ENCODE measurements around the gene SH2D1B.

The SH2D1B gene

DNA sequence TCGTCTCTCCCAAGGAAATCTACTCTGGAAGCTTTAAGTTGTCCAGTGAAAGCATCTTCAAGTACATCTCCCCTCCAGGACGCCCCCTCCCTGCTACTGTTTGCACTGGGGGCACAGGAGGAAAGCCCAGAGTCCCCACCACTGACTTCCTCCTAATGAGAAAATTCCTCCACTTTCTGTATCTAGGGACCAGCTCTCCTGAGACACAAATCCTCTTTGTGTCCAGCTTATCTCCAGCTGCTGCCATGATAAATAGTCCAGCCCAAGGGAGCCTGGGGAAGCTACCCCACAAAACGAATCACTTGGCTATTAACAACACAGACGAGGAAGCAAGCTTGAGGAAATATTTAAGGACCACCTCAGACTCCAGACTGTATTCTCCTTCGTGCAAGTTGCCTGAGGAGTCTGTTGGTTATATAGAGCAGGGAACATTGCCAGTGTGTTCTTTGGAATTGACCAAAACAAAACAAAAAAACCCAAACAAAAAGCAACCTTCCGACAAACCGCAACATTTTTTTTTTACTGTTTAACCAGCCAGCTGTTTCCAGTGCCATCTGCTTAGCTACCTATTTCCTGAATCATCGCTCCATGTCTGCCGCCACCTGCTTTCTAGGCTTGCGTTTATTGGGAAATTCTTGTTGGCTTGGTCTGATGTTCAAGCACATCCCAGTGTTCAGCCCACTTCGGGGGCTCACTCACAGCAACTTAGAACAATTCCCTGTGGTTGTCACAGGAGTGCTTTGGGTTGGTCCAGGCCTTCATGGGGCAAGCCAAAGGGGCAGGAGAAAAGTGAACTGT is 22.7 kb downstream of the SH2D1B start:
- TF ChIP-seq, protein P1, sequence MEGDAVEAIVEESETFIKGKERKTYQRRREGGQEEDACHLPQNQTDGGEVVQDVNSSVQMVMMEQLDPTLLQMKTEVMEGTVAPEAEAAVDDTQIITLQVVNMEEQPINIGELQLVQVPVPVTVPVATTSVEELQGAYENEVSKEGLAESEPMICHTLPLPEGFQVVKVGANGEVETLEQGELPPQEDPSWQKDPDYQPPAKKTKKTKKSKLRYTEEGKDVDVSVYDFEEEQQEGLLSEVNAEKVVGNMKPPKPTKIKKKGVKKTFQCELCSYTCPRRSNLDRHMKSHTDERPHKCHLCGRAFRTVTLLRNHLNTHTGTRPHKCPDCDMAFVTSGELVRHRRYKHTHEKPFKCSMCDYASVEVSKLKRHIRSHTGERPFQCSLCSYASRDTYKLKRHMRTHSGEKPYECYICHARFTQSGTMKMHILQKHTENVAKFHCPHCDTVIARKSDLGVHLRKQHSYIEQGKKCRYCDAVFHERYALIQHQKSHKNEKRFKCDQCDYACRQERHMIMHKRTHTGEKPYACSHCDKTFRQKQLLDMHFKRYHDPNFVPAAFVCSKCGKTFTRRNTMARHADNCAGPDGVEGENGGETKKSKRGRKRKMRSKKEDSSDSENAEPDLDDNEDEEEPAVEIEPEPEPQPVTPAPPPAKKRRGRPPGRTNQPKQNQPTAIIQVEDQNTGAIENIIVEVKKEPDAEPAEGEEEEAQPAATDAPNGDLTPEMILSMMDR (IDR thresholded peaks at IDR 0.05; ENCODE audit: low read length, missing control alignments), result no peak
- no peak for DNase-seq (ENCODE audit: low read depth)
- no peak overlapping the region for H3K4me3 ChIP-seq (replicated peaks; ENCODE audit: low read depth, low read length)

DNA sequence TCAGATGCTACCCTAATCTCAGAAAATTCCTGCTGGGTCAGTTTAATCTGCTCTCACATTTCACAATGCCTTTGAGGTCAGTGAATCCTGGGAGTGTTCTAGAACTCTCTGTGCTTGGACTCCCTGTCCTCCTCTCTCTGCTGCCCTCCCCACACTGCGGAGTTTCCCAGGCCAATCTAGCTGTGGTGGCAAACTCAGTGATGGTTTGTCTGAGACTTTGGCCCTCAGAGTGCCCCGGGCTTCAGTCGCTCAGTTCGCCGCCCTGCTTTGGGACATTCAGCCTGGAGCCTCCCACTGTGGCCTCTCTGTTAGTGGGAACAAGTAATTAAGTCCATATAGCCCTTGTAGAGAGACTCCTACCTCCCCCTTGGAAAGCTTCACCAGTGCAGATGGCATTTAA is 23.3 kb downstream of the SH2D1B start:
- no peak overlapping the region for H3K4me3 ChIP-seq (replicated peaks; ENCODE audit: low read depth, low read length)
- DNase-seq (ENCODE audit: low read depth), result peak; percentile 56
- TF ChIP-seq, protein P1 (IDR thresholded peaks at IDR 0.05; ENCODE audit: low read length, missing control alignments), result no peak

DNA sequence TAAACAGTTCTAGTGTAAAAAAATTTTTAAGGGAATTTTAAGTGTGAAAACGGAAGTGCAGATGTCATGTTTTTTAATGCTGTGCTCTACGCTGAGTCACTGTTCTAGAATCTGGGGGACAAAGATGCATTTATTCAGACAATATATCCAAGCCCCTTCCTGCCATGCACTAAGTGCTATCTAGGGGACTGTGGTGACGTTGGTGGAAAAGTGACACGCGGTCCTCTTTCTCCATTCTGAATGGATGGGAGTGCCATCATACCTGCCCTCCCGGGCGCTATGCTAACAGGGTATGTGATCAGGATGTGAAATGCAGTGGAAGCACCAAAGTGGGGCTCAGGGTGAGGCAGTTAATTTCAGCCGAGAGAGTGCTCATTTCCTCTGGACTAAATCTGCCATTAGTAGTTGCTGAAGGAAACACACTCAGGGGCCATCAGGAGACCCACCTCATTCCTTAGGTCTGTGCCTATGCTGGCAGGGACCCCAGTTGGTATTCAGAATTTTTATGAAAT is 23.8 kb downstream of the SH2D1B start:
- DNase-seq (ENCODE audit: low read depth), result no peak
- no peak overlapping the region for H3K4me3 ChIP-seq (replicated peaks; ENCODE audit: low read depth, low read length)
- TF ChIP-seq, protein P1 (IDR thresholded peaks at IDR 0.05; ENCODE audit: low read length, missing control alignments), result no peak

DNA sequence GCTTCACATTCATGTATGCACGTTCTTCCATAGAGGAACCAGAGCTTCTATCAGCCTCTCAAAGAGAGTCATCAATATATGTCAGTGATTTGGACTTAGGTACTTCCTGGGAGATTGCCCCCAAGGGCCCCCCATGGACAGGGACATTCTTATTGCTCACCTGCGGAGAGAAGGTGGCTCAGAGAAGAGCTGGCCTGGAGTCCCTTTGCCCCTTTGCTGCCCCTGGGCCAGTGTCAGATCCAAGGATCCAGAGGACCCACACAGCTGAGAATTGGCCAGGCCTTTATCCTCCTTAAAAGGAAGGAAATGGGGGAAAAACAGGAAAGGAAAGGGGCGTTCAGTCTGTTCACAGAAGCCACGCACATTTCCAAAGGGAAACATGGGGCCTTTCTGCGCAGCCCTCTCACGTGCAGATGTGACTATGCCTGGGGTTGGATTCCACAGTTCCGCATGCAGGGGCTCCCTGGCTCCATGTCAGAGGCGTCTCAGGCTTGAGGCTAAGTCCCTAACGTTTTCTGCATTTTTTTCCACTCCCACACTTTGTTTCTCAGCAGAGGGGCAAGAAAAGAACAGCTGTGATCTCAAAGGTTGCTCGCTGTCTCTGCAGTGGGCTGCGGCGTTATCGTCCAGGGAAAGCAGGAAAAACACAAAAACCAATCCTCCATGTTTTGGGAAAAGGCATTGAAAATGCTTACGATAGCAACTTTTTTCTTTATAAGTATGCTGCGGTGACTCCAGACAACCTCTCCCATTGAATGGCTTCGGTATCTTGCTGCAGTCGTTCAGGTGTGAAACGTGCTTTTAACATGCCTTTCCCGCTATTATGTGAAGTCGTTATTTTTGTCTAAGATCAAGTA is 24.5 kb downstream of the SH2D1B start:
- TF ChIP-seq, protein P1 (IDR thresholded peaks at IDR 0.05; ENCODE audit: low read length, missing control alignments), result no peak
- DNase-seq (ENCODE audit: low read depth), result peak; percentile 43
- no peak overlapping the region for H3K4me3 ChIP-seq (replicated peaks; ENCODE audit: low read depth, low read length)

DNA sequence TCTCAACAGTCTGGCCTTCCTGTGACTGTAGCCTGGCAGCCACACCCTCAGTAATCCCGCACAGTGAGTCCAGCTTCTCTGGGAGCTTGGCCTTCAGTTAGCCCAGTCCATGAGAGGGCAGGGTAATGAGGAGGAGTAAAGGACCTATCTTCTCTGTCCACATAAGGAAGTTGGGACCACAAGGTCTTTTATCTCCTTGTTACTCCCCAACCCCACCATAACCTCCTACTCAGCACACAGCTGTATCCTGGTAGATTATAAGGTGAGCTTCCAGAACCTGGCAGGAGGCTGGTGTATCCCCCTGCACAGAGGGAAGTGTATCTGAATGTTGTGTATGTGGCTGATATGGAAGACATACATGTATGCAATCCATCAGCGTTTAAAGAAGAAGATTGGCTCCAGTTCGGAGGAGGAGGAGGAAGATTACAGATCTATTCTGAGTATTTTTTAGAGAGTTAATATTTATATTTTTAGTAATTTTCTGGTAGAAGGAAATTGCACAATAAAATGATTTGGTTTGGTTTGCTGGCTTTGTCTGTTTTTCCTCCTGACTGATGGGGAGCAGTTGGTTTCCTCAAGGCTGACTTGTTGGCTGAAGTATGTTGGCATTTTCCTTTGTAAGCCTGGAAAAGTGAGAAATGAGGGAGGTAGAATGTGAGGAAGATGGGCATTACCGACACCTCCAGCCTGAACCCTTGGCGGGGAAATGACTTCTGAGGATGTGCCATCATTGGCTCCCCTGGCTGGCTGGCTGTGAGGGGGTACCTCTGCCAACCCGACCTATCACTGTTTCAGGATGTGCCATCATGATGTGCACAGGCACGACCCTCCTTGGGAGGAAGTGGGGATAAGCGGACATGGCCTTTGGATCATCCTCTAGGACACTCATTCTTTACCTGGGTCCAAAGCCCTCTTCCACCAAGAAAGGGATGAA is 25.4 kb downstream of the SH2D1B start:
- TF ChIP-seq, protein P1 (IDR thresholded peaks at IDR 0.05; ENCODE audit: low read length, missing control alignments), result no peak
- DNase-seq (ENCODE audit: low read depth), result no peak

DNA sequence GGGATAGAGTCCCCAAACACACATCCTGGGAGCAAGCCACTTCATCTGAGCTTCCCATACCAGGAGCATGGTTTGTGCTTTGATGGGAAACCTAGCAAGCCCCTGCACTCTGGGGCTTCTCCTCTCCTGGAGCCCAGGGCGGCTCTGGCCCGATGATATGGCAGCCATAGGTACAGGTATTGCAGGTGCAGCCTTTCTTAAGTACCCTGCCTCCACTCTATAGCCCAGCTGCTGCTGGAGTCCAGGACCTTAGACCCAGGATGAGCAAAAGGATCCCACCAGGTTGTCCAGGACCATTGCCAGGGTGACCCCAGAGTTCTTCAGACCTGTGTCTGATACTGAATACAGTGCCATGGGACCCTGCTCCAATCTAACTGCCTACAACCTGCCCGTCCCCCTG is 26.2 kb downstream of the SH2D1B start:
- H3K4me3 ChIP-seq (replicated peaks; ENCODE audit: low read depth, low read length), result no peak overlapping the region
- TF ChIP-seq, protein P1 (IDR thresholded peaks at IDR 0.05; ENCODE audit: low read length, missing control alignments), result no peak
- no peak for DNase-seq (ENCODE audit: low read depth)

More for the DNA sequence above, 25.4 kb downstream of the SH2D1B start:
- H3K4me3 ChIP-seq (replicated peaks; ENCODE audit: low read depth, low read length), result no peak overlapping the region
